ENCODE results near the gene MYCN. TPM values are rescaled to one million over a fixed set of nuclear protein-coding genes. Genes with fewer than 3 reads are reported as not detected.

MYCN gene
- total and polyA plus RNA-seq, 2 of the 4 experiments (the other 2 are of a cell fraction): not detected

DNA sequence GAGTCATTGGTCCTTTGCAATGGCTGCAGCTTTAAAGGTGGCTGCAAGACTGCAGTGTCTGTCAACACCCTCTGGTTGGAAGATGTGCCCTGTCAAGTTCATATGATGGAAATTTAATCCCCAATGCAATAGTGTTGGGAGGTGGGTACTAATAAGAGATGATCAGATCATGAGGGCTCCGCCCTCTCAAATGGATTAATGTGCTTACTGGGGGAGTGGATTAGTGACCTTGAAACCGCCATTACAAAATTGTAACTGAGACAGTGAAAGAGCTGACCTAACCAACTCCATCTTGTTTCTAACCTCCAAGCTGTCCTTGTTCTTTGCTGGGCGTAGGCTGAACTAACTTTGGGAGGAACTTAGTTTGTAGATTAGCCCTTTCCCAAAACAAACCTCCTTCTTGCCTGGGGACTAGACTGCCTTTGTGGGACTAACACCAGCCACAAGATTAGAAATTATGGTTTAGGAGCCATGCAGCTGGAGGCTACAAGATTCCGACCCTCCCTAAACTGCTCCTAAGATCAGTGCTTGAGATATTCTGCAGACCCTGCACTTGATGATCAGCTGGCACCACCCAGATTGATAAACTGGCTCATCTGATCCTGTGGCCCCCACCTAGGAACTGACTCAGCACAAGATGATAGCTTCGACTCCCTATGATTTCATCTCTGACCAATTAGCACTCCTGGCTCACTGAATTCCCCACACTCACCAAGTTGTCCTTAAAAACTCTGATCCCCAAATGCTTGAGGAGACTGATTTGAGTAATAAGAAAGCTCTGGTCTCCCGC lies 13.7 kb downstream of the MYCN start:
- WGBS, 2 experiments (ENCODE audit: extremely low coverage in 2 of 2, insufficient read length in 1 of 2): no CpG with 5 or more reads among the region's 6 CpGs
- POLR2A ChIA-PET (ENCODE audit: unreplicated experiment): no interaction called here
- no peak overlapping the region for H2AFZ ChIP-seq (replicated peaks; ENCODE audit: low read length, poor library complexity)

More for the DNA sequence above, 13.7 kb downstream of the MYCN start:
- in situ Hi-C loops (cut with MboI; ENCODE audit: low sequenced_read_pairs): no loop called here
- Histone ChIP-seq H2AK9ac (replicated peaks; ENCODE audit: low read depth, low read length, poor library complexity) (no peak overlapping the region), H3K79me1 (ENCODE audit: low read depth in 1 of 2, low read length in 2 of 2) (no peaks in the 10 kb centered on the region), H3K27ac (ENCODE audit: insufficient read depth, low read length) (no peak overlapping the region), H3K4me3 (ENCODE audit: insufficient read depth, low read depth, low read length) (no peak overlapping the region), H3K18ac (ENCODE audit: low read depth, low read length) (no peak overlapping the region), H3K36me3 (ENCODE audit: control insufficient read depth, insufficient read depth, low read length) (no peaks in the 10 kb centered on the region), H3K4ac (ENCODE audit: low read depth, low read length) (no peak overlapping the region), H2BK5ac (ENCODE audit: low read depth, low read length, poor library complexity, severe bottlenecking) (no peak overlapping the region), H2BK15ac (ENCODE audit: low read depth, low read length) (no peak overlapping the region), H4K5ac (ENCODE audit: low read depth, low read length) (no peak overlapping the region), H3K9me1 (ENCODE audit: insufficient read depth, low read length) (no peaks in the 10 kb centered on the region), H4K20me1 (ENCODE audit: insufficient read depth, low read length) (no peaks in the 10 kb centered on the region), H3K4me1 (ENCODE audit: control insufficient read depth, insufficient read depth, low read length) (no peaks in the 10 kb centered on the region), H3K56ac (ENCODE audit: extremely low read depth, insufficient read depth, low read length) (no peak overlapping the region), H3K27me3 (ENCODE audit: control insufficient read depth, insufficient read depth, low read length) (no peaks in the 10 kb centered on the region), H4K8ac (ENCODE audit: low read depth in 2 of 2, low read length in 2 of 2) (no peak overlapping the region), H2AK5ac (ENCODE audit: low read depth, low read length) (no peak overlapping the region), H3K9ac (ENCODE audit: low read depth, low read length) (no peak overlapping the region), H3K23ac (ENCODE audit: low read depth, low read length) (no peak overlapping the region), H3K4me2 (ENCODE audit: low read depth, low read length) (no peak overlapping the region), H3K14ac (replicated peaks; ENCODE audit: low read depth, low read length) (no peak overlapping the region), H4K91ac (ENCODE audit: insufficient read depth, low read depth, low read length) (no peak overlapping the region), H2BK120ac (ENCODE audit: low read depth, low read length) (no peak overlapping the region), H3K9me3 (ENCODE audit: control insufficient read depth, insufficient read depth, low read length) (peaks cover 27% of the 10 kb centered on the region), H2BK20ac (ENCODE audit: low read depth, low read length) (no peak overlapping the region)
- dilution Hi-C loops (cut with HindIII; ENCODE audit: low sequenced_read_pairs, unreplicated experiment): no loop called here
- CTCF ChIA-PET: no interaction called here
- no peak for ATAC-seq (ENCODE audit: low read depth)
- BruUV-seq (replicated peaks): no TSS peak
- no peak for TF ChIP-seq RAD21 (IDR thresholded peaks at IDR 0.05; ENCODE audit: low read length)
- TF ChIP-seq, protein P1, sequence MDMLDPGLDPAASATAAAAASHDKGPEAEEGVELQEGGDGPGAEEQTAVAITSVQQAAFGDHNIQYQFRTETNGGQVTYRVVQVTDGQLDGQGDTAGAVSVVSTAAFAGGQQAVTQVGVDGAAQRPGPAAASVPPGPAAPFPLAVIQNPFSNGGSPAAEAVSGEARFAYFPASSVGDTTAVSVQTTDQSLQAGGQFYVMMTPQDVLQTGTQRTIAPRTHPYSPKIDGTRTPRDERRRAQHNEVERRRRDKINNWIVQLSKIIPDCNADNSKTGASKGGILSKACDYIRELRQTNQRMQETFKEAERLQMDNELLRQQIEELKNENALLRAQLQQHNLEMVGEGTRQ (IDR thresholded peaks at IDR 0.05; ENCODE audit: low read depth, low read length): no peak
- no peak for TF ChIP-seq POLR2A (IDR thresholded peaks at IDR 0.05; ENCODE audit: low read depth, low read length)
- TF ChIP-seq NFE2L2 (IDR thresholded peaks at IDR 0.05; ENCODE audit: low read depth, low read length): no peak
- no peak for TF ChIP-seq BHLHE40 (IDR thresholded peaks at IDR 0.05; ENCODE audit: low read depth, low read length)
- TF ChIP-seq MXI1 (IDR thresholded peaks at IDR 0.05; ENCODE audit: borderline replicate concordance, low read depth, low read length): no peak
- no peak for TF ChIP-seq MAFK (IDR thresholded peaks at IDR 0.05; ENCODE audit: low read depth, low read length)
- no peak for TF ChIP-seq MAZ (IDR thresholded peaks at IDR 0.05; ENCODE audit: borderline replicate concordance, low read depth, low read length)
- no peak for TF ChIP-seq FOS (IDR thresholded peaks at IDR 0.05; ENCODE audit: low read depth, low read length)
- no peak for TF ChIP-seq CEBPB (IDR thresholded peaks at IDR 0.05; ENCODE audit: low read depth, low read length)
- no peak for TF ChIP-seq RCOR1 (IDR thresholded peaks at IDR 0.05; ENCODE audit: insufficient replicate concordance, low read length)
- no peak for TF ChIP-seq SMC3 (IDR thresholded peaks at IDR 0.05; ENCODE audit: low read depth, low read length)
- TF ChIP-seq, protein P2, sequence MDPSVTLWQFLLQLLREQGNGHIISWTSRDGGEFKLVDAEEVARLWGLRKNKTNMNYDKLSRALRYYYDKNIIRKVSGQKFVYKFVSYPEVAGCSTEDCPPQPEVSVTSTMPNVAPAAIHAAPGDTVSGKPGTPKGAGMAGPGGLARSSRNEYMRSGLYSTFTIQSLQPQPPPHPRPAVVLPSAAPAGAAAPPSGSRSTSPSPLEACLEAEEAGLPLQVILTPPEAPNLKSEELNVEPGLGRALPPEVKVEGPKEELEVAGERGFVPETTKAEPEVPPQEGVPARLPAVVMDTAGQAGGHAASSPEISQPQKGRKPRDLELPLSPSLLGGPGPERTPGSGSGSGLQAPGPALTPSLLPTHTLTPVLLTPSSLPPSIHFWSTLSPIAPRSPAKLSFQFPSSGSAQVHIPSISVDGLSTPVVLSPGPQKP (IDR thresholded peaks at IDR 0.05; ENCODE audit: borderline replicate concordance, low read depth, low read length): no peak
- TF ChIP-seq RFX5 (IDR thresholded peaks at IDR 0.05; ENCODE audit: low read depth, low read length): no peak
- TF ChIP-seq CHD1 (IDR thresholded peaks at IDR 0.05; ENCODE audit: low read depth, low read length): no peak
- TF ChIP-seq, protein P3, sequence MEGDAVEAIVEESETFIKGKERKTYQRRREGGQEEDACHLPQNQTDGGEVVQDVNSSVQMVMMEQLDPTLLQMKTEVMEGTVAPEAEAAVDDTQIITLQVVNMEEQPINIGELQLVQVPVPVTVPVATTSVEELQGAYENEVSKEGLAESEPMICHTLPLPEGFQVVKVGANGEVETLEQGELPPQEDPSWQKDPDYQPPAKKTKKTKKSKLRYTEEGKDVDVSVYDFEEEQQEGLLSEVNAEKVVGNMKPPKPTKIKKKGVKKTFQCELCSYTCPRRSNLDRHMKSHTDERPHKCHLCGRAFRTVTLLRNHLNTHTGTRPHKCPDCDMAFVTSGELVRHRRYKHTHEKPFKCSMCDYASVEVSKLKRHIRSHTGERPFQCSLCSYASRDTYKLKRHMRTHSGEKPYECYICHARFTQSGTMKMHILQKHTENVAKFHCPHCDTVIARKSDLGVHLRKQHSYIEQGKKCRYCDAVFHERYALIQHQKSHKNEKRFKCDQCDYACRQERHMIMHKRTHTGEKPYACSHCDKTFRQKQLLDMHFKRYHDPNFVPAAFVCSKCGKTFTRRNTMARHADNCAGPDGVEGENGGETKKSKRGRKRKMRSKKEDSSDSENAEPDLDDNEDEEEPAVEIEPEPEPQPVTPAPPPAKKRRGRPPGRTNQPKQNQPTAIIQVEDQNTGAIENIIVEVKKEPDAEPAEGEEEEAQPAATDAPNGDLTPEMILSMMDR (conservative IDR thresholded peaks at IDR 0.05; ENCODE audit: low read depth, low read length): no peak
- intact Hi-C loops (cut with micrococcal nuclease): no loop called here
- no peak for DNase-seq
